ENCODE data around the gene TLR9. TPM values are rescaled to one million over a fixed set of nuclear protein-coding genes. Genes with fewer than 3 reads are reported as not detected.

The TLR9 gene
- total and polyA plus RNA-seq, 5 donors, result 0.05 to 0.24 (median 0.19) TPM

DNA sequence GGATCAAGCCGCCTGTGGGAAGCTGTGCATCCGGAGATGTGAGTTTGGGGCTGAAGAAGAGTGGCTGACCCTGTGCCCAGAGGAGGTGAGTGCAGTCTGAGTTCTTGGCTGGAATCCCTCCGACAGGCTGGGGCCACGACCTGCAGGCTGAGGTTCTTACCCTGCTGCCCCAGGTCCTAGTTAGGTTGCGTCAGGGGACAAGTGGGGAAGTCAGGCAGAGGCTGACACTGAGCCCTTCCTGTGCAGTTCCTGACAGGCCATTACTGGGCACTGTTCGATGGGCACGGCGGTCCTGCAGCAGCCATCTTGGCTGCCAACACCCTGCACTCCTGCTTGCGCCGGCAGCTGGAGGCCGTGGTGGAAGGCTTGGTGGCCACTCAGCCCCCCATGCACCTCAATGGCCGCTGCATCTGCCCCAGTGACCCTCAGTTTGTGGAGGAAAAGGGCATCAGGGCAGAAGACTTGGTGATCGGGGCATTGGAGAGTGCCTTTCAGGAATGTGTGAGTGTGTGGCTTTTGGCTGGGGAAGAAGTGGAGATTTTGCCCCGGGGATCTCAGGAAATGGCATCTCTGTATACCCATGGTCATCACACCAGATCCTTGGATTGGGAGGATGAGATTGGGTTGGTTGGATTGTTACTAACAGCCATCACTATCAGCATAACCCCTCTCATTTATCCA, 21.4 kb upstream of the TLR9 start:
- ATAC-seq (peak in 1 of 2 donors; percentile 7), DNase-seq (peak in 2 of 3 donors; percentile 57)
- Histone ChIP-seq H3K9me3 (ENCODE audit: control insufficient read depth, low read length) (no peaks in the 10 kb centered on the region), H3K27ac (ENCODE audit: low read length) (no peak overlapping the region), H3K4me3 (ENCODE audit: low read length) (no peak overlapping the region), H3K27me3 (ENCODE audit: control insufficient read depth, insufficient read depth) (no peaks in the 10 kb centered on the region), H3K4me1 (ENCODE audit: control insufficient read depth, insufficient read depth, low read length) (no peaks in the 10 kb centered on the region)
- 83% methylated on average over 14 of the region's 14 CpGs for WGBS
- intact Hi-C loops (cut with DNase I), result loop anchor here in 1 of 4 donors (5.0 kb wide), 1 partner anchor 35 kb away; no protein-coding TSS in a partner anchor

DNA sequence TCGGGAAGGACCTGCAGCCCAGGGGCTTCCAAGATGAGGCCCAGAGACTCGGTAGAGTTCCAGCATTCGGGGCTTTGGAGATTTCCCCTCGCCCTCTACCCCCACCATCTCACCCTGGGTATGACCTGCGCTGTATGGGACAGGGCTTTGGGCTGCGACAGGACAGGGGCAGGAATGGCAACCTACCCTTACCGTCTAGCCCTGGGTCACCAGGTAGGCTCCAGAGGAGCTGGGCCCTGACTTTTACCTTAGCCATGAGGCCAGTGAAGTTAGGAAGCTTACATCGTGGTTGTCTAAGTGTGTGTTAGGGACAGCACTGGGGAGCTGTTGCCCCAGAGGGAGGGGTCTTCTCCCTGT, 20.8 kb upstream of the TLR9 start:
- no peak for DNase-seq
- intact Hi-C loops (cut with DNase I), result loop anchor here in 1 of 4 donors (5.0 kb wide), 1 partner anchor 36 kb away; no protein-coding TSS in a partner anchor
- peak; percentile 1 to 2 for ATAC-seq
- H3K9me3 ChIP-seq (ENCODE audit: control insufficient read depth, low read length), result no peaks in the 10 kb centered on the region
- H3K4me3 ChIP-seq (ENCODE audit: low read length), result peak overlapping the region; percentile 62
- H3K27me3 ChIP-seq (ENCODE audit: control insufficient read depth, insufficient read depth), result no peaks in the 10 kb centered on the region
- peak overlapping the region; percentile 67 for H3K27ac ChIP-seq (ENCODE audit: low read length)
- no peaks in the 10 kb centered on the region for H3K4me1 ChIP-seq (ENCODE audit: control insufficient read depth, insufficient read depth, low read length)
- 32% methylated on average over 8 of the region's 8 CpGs for WGBS

DNA sequence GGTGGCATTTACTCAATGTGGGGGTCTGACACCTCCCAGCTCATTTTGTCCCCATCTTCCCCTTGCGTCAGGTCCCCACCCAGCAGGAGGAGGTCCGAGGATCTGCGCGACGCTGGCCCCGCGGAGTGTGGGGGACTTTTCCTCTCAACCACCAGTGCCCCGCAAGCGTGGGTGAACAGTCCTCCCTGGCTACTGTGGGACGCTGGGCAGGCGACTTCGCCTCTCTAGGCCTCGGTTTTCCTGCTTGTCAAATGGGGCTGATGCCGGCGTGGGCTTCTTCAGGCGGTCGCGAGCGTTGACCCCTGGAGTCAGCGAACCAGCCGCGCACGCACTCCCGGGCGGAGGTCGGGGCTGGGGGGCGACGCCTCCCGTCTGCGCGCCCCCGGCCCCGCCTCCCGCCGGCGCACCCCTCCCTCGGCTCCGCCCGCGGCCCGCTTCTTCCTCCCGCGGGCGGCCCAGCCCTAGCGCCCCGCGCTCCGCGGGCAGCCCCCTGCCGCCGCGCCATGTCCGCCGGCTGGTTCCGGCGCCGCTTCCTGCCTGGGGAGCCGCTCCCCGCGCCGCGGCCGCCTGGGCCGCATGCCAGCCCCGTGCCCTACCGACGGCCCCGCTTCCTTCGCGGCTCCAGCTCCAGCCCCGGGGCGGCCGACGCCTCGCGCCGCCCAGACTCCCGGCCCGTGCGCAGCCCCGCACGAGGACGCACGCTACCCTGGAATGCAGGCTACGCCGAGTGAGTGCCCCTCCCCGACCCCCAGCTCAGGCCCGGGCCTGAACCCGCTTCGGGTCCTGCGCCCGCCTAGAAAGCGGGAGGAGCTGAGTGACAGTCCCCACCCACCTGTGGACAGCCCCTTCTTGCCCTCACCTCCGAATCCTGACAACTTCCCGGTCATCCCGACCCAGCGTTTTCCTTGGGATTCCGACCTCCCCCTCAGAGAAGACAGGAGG, 20.1 kb upstream of the TLR9 start, which contains the start of gene PPM1M:
TSS of gene PPM1M (plus strand) at position 438 of the 942 bp plus-strand sequence. CDS start at position 504, 66 bp downstream.
- Histone ChIP-seq H3K27me3 (ENCODE audit: control insufficient read depth, insufficient read depth) (no peaks in the 10 kb centered on the region), H3K4me3 (ENCODE audit: low read length) (peak within 1 kb of the TSS; percentile 62), H3K9me3 (ENCODE audit: control insufficient read depth, low read length) (no peaks in the 10 kb centered on the region), H3K4me1 (ENCODE audit: control insufficient read depth, insufficient read depth, low read length) (no peaks in the 10 kb centered on the region), H3K27ac (ENCODE audit: low read length) (peak within 1 kb of the TSS; percentile 67)
- under 1% methylated on average over 98 of the region's 98 CpGs for WGBS
- ATAC-seq, result peak; percentile 61 to 68
- DNase-seq, result peak; percentile 64 to 86 (median 84)
- intact Hi-C loops (cut with DNase I), result loop anchor here in 1 of 4 donors (5.0 kb wide), 1 partner anchor 37 kb away; no protein-coding TSS in a partner anchor

DNA sequence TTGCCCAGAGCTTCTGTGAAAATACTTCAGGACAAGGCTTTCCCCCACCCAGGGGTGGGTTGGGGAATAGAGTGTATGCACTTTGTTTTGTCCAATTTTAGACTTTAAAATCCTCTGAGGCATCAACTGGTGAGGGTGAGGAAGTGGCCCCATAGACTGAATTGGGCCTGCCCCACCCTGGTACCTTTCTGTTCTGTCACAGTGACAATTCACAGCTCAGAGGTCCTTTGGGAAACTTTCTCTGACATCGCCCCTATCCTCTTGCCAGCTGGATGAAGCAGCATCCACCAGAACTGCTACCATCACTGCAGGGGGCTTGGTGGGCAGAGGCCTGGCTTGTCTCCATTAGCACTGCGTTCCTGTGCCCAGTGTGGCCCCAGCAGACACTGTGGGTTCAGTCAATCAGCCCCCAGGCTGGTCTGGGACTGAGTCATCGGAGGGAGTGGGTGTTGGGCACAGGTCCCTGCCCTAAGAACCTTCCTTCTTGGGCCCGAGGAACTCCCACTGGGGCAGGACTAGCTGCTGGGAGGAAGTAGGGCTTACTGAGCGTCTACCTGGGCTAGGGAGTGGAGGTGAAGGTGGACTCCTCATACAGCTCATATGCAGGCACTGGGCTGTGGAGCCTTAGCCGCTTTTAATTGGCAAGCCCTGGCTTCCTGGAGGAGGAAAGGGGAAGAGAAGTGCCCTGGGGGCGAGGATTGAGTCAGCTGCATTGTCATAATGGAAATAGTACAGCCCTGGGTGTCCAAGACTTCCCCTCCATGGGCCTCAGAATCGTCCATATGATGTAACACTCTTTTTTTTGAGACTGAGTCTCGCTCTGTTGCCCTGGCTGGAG, 18.6 kb upstream of the TLR9 start:
- Histone ChIP-seq H3K4me3 (ENCODE audit: low read length) (no peak overlapping the region), H3K9me3 (ENCODE audit: control insufficient read depth, low read length) (no peaks in the 10 kb centered on the region), H3K27ac (ENCODE audit: low read length) (no peak overlapping the region), H3K4me1 (ENCODE audit: control insufficient read depth, insufficient read depth, low read length) (peaks cover 4% of the 10 kb centered on the region), H3K27me3 (ENCODE audit: control insufficient read depth, insufficient read depth) (no peaks in the 10 kb centered on the region)
- WGBS, result 74% methylated on average over 9 of the region's 9 CpGs
- ATAC-seq (peak in 1 of 2 donors; percentile 9), DNase-seq (peak in 2 of 3 donors; percentile 67)
- intact Hi-C loops (cut with DNase I), result no loop called here

DNA sequence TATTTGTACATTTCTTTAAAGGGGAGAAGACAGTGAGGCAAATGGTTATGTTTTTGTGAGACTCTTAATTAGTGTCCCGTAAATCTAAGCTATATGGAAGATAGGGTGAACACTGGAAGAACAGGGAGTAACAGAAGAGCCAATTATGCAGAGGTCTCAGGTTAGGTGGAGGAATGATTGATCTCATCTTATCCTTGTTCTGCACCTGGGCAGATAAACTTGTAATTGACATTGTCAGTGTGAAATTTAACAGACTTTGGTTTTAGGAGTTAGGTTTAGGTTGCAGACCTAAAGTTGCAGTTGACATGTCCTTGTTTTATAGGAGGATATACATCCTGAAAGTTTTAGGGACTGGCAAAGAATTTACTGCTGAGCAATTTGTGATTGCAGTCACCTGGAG, 16.6 kb upstream of the TLR9 start:
- H3K9me3 ChIP-seq (ENCODE audit: control insufficient read depth, low read length), result no peaks in the 10 kb centered on the region
- intact Hi-C loops (cut with DNase I), result no loop called here
- 88% methylated on average over 1 of the region's 1 CpG for WGBS
- no peak for DNase-seq
- H3K4me3 ChIP-seq (ENCODE audit: low read length), result no peak overlapping the region
- no peak for ATAC-seq
- H3K4me1 ChIP-seq (ENCODE audit: control insufficient read depth, insufficient read depth, low read length), result peaks cover 7% of the 10 kb centered on the region
- H3K27me3 ChIP-seq (ENCODE audit: control insufficient read depth, insufficient read depth), result no peaks in the 10 kb centered on the region
- H3K27ac ChIP-seq (ENCODE audit: low read length), result no peak overlapping the region

DNA sequence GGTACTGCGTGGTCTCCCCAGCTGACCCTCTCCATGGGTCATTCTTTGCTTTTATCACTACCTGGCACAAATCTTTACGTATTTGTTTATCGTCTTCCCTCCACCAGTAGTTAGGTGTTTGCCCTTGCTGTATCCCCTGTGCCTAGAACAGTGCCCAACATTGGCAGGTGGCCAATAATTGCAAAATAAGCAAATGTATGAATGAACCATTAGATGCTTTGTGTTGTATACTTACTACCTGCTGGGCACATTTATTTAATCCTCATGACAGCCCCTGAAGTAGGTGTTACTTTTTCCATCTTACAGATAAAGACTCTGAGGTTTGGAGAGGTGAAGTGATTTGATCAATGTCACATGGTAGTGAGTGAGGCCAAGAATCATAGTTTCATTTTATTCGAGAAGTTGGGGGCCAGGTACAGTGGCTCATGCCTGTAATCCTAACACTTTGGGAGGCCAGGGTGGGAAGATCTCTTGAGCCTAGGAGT, 15.5 kb upstream of the TLR9 start:
- no peak overlapping the region for H3K27ac ChIP-seq (ENCODE audit: low read length)
- no peak for DNase-seq
- intact Hi-C loops (cut with DNase I), result no loop called here
- 95% methylated on average over 4 of the region's 4 CpGs for WGBS
- H3K4me3 ChIP-seq (ENCODE audit: low read length), result no peak overlapping the region
- no peaks in the 10 kb centered on the region for H3K9me3 ChIP-seq (ENCODE audit: control insufficient read depth, low read length)
- H3K27me3 ChIP-seq (ENCODE audit: control insufficient read depth, insufficient read depth), result no peaks in the 10 kb centered on the region
- no peak for ATAC-seq
- peaks cover 12% of the 10 kb centered on the region for H3K4me1 ChIP-seq (ENCODE audit: control insufficient read depth, insufficient read depth, low read length)

DNA sequence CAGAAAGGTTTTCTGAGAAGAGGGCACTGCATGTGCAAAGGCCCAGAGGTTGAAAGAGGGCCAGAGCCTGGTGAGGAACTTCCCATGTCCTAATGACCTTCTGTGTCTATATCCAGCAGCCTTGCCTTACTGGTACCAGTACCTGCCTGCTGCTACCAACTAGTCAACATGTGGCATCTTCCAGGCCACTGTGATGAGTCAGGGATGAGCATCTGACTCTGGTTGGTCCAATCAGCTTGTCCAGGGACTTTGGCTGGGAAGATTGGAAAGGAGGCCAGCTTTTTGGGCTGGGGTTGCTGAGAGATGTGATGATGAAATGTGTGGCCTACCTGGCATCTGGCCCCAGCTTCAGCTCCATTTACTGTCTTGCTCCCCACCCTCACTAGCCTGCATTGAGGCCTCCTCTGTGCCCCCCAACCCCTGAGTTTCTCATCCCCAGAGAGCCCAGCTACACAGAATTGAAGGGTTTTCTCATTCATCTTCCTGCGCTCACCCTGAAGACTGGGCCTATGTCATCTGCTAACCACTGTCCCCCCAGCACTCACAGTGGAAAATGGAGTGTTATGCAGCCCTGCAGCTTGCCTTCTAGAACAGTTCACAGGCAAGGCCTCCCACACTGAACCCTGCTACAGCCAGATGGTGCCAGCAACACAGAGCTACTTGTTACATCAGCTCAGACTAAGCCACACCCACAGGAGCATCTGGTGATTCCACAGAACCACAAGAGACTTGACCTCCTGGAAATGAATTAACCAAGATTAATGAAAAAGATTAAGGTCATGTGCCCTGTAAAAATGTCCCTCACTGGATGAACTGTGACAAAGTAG, 14.8 kb upstream of the TLR9 start:
- Histone ChIP-seq H3K27me3 (ENCODE audit: control insufficient read depth, insufficient read depth) (no peaks in the 10 kb centered on the region), H3K4me3 (ENCODE audit: low read length) (no peak overlapping the region), H3K27ac (ENCODE audit: low read length) (peak overlapping the region; percentile 10), H3K9me3 (ENCODE audit: control insufficient read depth, low read length) (no peaks in the 10 kb centered on the region), H3K4me1 (ENCODE audit: control insufficient read depth, insufficient read depth, low read length) (peaks cover 17% of the 10 kb centered on the region)
- ATAC-seq (no peak), DNase-seq (peak in 2 of 3 donors; percentile 50 to 71)
- intact Hi-C loops (cut with DNase I), result no loop called here
- 98% methylated on average over 1 of the region's 1 CpG for WGBS

DNA sequence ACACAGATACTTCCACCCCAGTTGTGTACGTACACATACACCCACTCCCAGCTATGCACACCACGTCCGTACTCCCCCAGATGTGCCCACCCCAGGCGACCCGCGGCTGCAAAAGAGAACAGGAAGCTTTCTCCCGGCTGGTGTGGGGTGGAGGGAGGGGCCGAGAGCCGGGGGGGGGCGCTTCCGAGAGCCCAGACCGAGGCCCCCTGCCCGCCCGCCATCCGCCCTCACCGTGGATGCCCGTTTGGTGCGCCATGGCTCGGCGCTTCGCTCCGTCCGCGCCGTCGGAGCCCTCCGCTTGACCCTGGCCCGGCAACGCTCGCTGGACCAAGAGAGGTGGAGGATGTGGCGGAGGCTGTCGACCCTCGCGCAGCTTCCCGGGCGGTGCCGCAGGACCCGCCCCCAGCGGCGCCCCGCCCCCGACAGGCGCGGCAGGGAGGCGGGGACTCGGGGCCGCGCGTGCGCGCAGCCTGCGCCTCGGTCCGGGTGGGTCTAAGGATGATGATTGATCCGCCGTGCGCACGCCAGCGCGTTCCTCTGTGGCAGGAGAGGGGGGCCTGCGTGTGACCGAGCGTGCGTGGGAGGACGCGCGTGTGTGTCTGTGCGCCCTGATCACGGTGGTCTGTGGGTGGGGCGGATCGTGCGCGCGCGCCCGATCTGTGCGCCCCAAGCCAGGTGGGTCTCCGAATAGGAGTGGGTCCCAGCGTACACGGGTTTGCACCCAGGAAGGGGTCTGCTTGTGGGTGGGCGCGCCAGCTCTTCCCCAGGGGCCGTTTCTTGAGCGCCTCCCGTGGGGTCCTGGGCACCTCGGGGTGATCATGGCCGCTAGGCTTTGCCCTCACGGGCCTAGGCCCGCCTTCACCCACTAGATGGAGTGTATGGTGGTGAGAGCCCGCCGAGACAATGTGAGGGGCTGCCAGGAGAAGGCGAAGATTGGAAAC, 13.6 kb upstream of the TLR9 start, which contains the start of gene TWF2:
TSS of gene TWF2 (minus strand) at position 398 of the 941 bp plus-strand sequence. CDS start at position 256, 142 bp downstream.
- intact Hi-C loops (cut with DNase I), result no loop called here
- under 1% methylated on average over 92 of the region's 92 CpGs for WGBS
- ATAC-seq, result peak; percentile 91

DNA sequence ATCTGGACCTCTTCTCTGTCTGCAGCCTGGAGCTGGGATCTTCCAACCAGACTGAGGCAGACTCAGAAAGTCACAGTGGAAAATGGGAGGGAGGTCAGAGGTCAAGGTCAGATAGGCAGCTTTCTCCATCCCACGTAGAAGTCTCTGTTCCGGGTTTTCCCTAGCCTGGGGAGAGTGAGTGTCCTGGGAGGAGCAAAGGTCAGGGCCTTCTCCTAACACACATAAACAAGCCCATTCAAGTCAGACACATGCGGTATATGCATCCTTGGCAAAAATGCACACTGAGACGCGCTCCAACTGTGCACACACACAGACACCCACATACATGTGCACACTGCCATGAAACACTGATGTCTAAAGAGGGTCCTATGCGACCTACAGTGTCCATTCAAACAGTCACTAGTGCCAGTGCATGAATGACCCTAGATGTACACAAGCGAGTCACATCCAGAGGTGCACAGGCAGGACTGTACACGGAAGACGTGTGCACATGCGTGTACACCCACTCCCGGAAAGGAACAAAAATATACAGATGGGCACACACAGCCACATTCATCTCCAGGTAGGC, 12.8 kb upstream of the TLR9 start:
- intact Hi-C loops (cut with DNase I), result no loop called here
- H3K4me3 ChIP-seq (ENCODE audit: low read length), result peak overlapping the region; percentile 55
- 14% methylated on average over 11 of the region's 11 CpGs for WGBS
- no peaks in the 10 kb centered on the region for H3K9me3 ChIP-seq (ENCODE audit: control insufficient read depth, low read length)
- ATAC-seq, result peak in 1 of 2 donors; percentile 0
- H3K4me1 ChIP-seq (ENCODE audit: control insufficient read depth, insufficient read depth, low read length), result peaks cover 17% of the 10 kb centered on the region
- H3K27me3 ChIP-seq (ENCODE audit: control insufficient read depth, insufficient read depth), result no peaks in the 10 kb centered on the region
- DNase-seq, result peak in 2 of 3 donors; percentile 26 to 41
- H3K27ac ChIP-seq (ENCODE audit: low read length), result peak overlapping the region; percentile 67

More for the DNA sequence above, 13.6 kb upstream of the TLR9 start, which contains the start of gene TWF2:
- Histone ChIP-seq H3K27ac (ENCODE audit: low read length) (peak within 1 kb of the TSS; percentile 81), H3K4me1 (ENCODE audit: control insufficient read depth, insufficient read depth, low read length) (peaks cover 17% of the 10 kb centered on the region), H3K9me3 (ENCODE audit: control insufficient read depth, low read length) (no peaks in the 10 kb centered on the region), H3K4me3 (ENCODE audit: low read length) (peak within 1 kb of the TSS; percentile 55), H3K27me3 (ENCODE audit: control insufficient read depth, insufficient read depth) (no peaks in the 10 kb centered on the region)
- peak; percentile 86 to 94 (median 94) for DNase-seq

Data from right cardiac atrium (tissue), 5 donors.